Heart left ventricle (tissue), 16 donors: ENCODE data around the gene CACNA1G. TPM values are rescaled to one million over a fixed set of nuclear protein-coding genes. Genes with fewer than 3 reads are reported as not detected.

Experiments
- ATAC-seq, 4 donors: fragments of 200-7000 bp; cut with Tn5 transposase; one replicate each; pipeline ENCODE4 v1.9.1; 2020 to 2022; ENCODE audit warnings: moderate library complexity in 4 of 4, mild to moderate bottlenecking in 3 of 4, moderate number of reproducible peaks in 1 of 4
- DNase-seq, 5 donors: peaks; one replicate each; pipeline ENCODE4 v3.0.0-alpha.2; 2020
- H3K27ac ChIP-seq, 12 donors: fragments of 200-600 bp; sonication (generic) in 4 of 12; one replicate each; pipeline versions ENCODE4 v1.5.0 to v1.8.0; 2016 to 2022; ENCODE audit warnings: mild to moderate bottlenecking in 2 of 12
- H3K27me3 ChIP-seq, 9 donors: fragments of 200-600 bp; sonication (generic) in 2 of 9; one replicate each; pipeline versions ENCODE4 v1.5.1 to v1.8.0; 2016 to 2022; ENCODE audit warnings: mild to moderate bottlenecking in 3 of 9
- H3K36me3 ChIP-seq, 9 donors: fragments of 200-600 bp; sonication (generic) in 2 of 9; one replicate each; pipeline versions ENCODE4 v1.5.0 to v1.8.0; 2018 to 2022; ENCODE audit warnings: mild to moderate bottlenecking in 2 of 9
- H3K4me1 ChIP-seq, 12 donors: fragments of 200-600 bp; sonication (generic) in 4 of 12; one replicate each; pipeline versions ENCODE4 v1.5.0 to v1.8.0; 2016 to 2022; ENCODE audit warnings: mild to moderate bottlenecking in 3 of 12
- H3K4me3 ChIP-seq, 12 donors: fragments of 200-600 bp; sonication (generic) in 4 of 12; one replicate each; pipeline versions ENCODE4 v1.5.0 to v1.8.0; 2017 to 2022; ENCODE audit warnings: mild to moderate bottlenecking in 9 of 12, moderate library complexity in 4 of 12
- H3K9me3 ChIP-seq, 12 donors: fragments of 200-600 bp; sonication (generic) in 4 of 12; one replicate each; pipeline versions ENCODE4 v1.5.0 to v1.8.0; 2016 to 2022; ENCODE audit warnings: mild to moderate bottlenecking in 1 of 12
- CTCF ChIP-seq, 12 donors: fragments of 200-600 bp; sonication (generic) in 4 of 12; IDR thresholded peaks; one replicate each; pipeline versions ENCODE4 v1.5.0 to v1.8.0; 2018 to 2022; ENCODE audit warnings: antibody characterized with exemption in 12 of 12, mild to moderate bottlenecking in 5 of 12
- POLR2A ChIP-seq, 2 donors: fragments of 450-650 bp; IDR thresholded peaks; one replicate each; pipeline ENCODE4 v1.6.1; 2017; ENCODE audit warnings: antibody characterized with exemption in 2 of 2, mild to moderate bottlenecking in 2 of 2, moderate library complexity in 2 of 2
- WGBS, 4 donors: extraction: QIAGEN DNeasy Blood & Tissue Kit in 2 of 4; methylation state at CpG; one replicate each; pipeline versions ENCODE4 v1.1.5 to v1.1.7; 2013 to 2018; 5-methylcytosine and 5-hydroxymethylcytosine counted together
- intact Hi-C, 10 donors: fragments of 100-400 bp; cut with DNase I; formaldehyde crosslinking; loops; one replicate each; pipeline versions ENCODE4 v1.11.1 to v1.14.2; 2022
- polyA plus RNA-seq, 2 donors: library from polyadenylated mRNA; stranded (reverse); fragments of 200-250 nt; gene quantifications; one replicate each; pipeline ENCODE4 v1.2.3, GENCODE V29; 2013
- total RNA-seq, 9 donors: library from RNA; depleted of rRNA in 2 of 9; stranded (reverse); fragments of >200 nt in 2 of 9; fragmentation: NEBNext Ultra II Directional in 3 of 9; extraction: Animal tissue kit (Norgen Biotek cat#: 25700) in 3 of 9; gene quantifications; one replicate each; pipeline versions ENCODE4 v1.1.0 to v1.2.4, GENCODE V29; 2016 to 2023
- donor health status: ischemic (EF 13 %, LVEDD 7.1; RV severe dilation, severe dysfunction).
- donor health status: healthy with polysubstance abuse.
- donor health status: DM: no; HTN: yes; CAD: no.
- donor health status: DM: no; HTN: no; CAD: no.
- donor health status: ischemic (EF 25% LVEDD 6.9; RV normal size, moderate dysfunction).
- donor health status: ischemic (EF 25% LVEDD 5.7; RV mildly dilated, moderate dysfunction).
- donor health status: healthy.
- donor health status: DM: yes; HTN: yes; CAD: no.
- donor health status: ischemic (EF 35%, LVEDD 5.7; RV mildly dilated, moderate dysfunction).
- donor health status: nonischemic (EF 11% LVEDD 7.7; RV severe dilation, severe dysfunction).
- donor health status: DM: yes; HTN: yes; CAD: no.
- donor health status: PGD.
- donor health status: ischemic (EF 29% LVEDD 5.4; RV normal size, mild dysfunction).
- donor health status: nonischemic (EF 23%, LVEDD 6.1; RV moderate dilation, normal function).

Gene CACNA1G
- total and polyA plus RNA-seq, 11 donors = 0.02 to 0.48 (median 0.13) TPM; not detected in 1

- Histone ChIP-seq H3K27me3 (peaks cover 17 to 44% (median 31%) of the 10 kb centered on the region in 9 donors), H3K27ac (no peak overlapping the region), H3K9me3 (no peaks in the 10 kb centered on the region), H3K4me1 (peaks cover 12 to 40% (median 28%) of the 10 kb centered on the region in 12 donors), H3K4me3 (no peak overlapping the region), H3K36me3 (peaks cover 0 to 24% (median 8%) of the 10 kb centered on the region in 9 donors)
- intact Hi-C loops = loop anchor here in 2 of 10 donors (5.0 kb wide), 2 partner anchors 50 to 125 kb away; no protein-coding TSS in a partner anchor
- no peak for TF ChIP-seq CTCF (IDR thresholded peaks at IDR 0.05)
- TF ChIP-seq POLR2A (IDR thresholded peaks at IDR 0.05) = no peak
- WGBS, 4 donors = 41 to 69% (median 48%) methylated on average over 4 to 5 of the region's 5 CpGs
- peak in 3 of 4 donors; percentile 11 to 41 (median 20) for ATAC-seq
- peak in 2 of 5 donors; percentile 64 to 79 for DNase-seq
Observed at GRCh38 chr17:50556803-50557202, 3.7 kb upstream of the CACNA1G start.

GRCh38 chr17:50557630-50558029 is 2.9 kb upstream of the CACNA1G start:
- H3K4me1 ChIP-seq = peaks cover 12 to 41% (median 28%) of the 10 kb centered on the region in 12 donors
- no peak overlapping the region for H3K27ac ChIP-seq
- intact Hi-C loops = loop anchor here in 2 of 10 donors (5.0 kb wide), 2 partner anchors 50 to 125 kb away; no protein-coding TSS in a partner anchor
- H3K4me3 ChIP-seq = no peak overlapping the region
- ATAC-seq (no peak), DNase-seq (no peak)
- 83 to 100% (median 89%) methylated on average over 2 to 4 of the region's 4 CpGs for WGBS, 4 donors
- H3K27me3 ChIP-seq = peaks cover 21 to 52% (median 38%) of the 10 kb centered on the region in 9 donors
- H3K9me3 ChIP-seq = no peaks in the 10 kb centered on the region
- TF ChIP-seq CTCF (IDR thresholded peaks at IDR 0.05) = no peak
- TF ChIP-seq POLR2A (IDR thresholded peaks at IDR 0.05) = no peak
- peaks cover 0 to 22% (median 7%) of the 10 kb centered on the region in 9 donors for H3K36me3 ChIP-seq

GRCh38 chr17:50558091-50558490 is 2.4 kb upstream of the CACNA1G start:
- H3K27me3 ChIP-seq = peaks cover 26 to 57% (median 43%) of the 10 kb centered on the region in 9 donors
- intact Hi-C loops = loop anchor here in 2 of 10 donors (5.0 kb wide), 2 partner anchors 49 to 124 kb away; no protein-coding TSS in a partner anchor
- DNase-seq = no peak
- TF ChIP-seq CTCF (IDR thresholded peaks at IDR 0.05) (no peak), POLR2A (IDR thresholded peaks at IDR 0.05) (no peak)
- H3K4me1 ChIP-seq = peaks cover 12 to 41% (median 28%) of the 10 kb centered on the region in 12 donors
- no peak overlapping the region for H3K4me3 ChIP-seq
- H3K36me3 ChIP-seq = peaks cover 0 to 17% (median 7%) of the 10 kb centered on the region in 9 donors
- no peak overlapping the region for H3K27ac ChIP-seq
- no peaks in the 10 kb centered on the region for H3K9me3 ChIP-seq
- 65 to 81% (median 75%) methylated on average over 2 to 4 of the region's 4 CpGs for WGBS, 4 donors
- no peak for ATAC-seq

- H3K27ac ChIP-seq = no peak overlapping the region
- no peak for TF ChIP-seq CTCF (IDR thresholded peaks at IDR 0.05)
- TF ChIP-seq POLR2A (IDR thresholded peaks at IDR 0.05) = no peak
- no peaks in the 10 kb centered on the region for H3K9me3 ChIP-seq
- ATAC-seq (no peak), DNase-seq (no peak)
- H3K36me3 ChIP-seq = peaks cover 0 to 16% (median 7%) of the 10 kb centered on the region in 9 donors
- H3K4me1 ChIP-seq = peaks cover 12 to 41% (median 28%) of the 10 kb centered on the region in 12 donors
- WGBS, 4 donors = 21 to 37% (median 30%) methylated on average over 17 to 18 of the region's 18 CpGs
- intact Hi-C loops = loop anchor here in 2 of 10 donors (5.0 kb wide), 2 partner anchors 49 to 124 kb away; no protein-coding TSS in a partner anchor
- peaks cover 27 to 62% (median 47%) of the 10 kb centered on the region in 9 donors for H3K27me3 ChIP-seq
- H3K4me3 ChIP-seq = peak overlapping the region in 5 of 12 donors; percentile 54 to 65 (median 60)
Observed at GRCh38 chr17:50558581-50558940, 2.0 kb upstream of the CACNA1G start.
